ENCODE results near the gene CC2D2A. TPM values are rescaled to one million over a fixed set of nuclear protein-coding genes. Genes with fewer than 3 reads are reported as not detected.
A peak's percentile ranks its signal among the peaks of the same experiment; 100 is the strongest.

Gene CC2D2A
- total RNA-seq (10 to 100 TPM; 22.8 to 25.0 TPM), polyA plus RNA-seq (ENCODE audit: insufficient read length in 6 of 6) (10 to 100 TPM; 42.9 to 56.3 (median 51.2) TPM)
- long read RNA-seq, donor 1, partial matches to known transcripts = 11 of 13 reads
- long read RNA-seq, donor 1, other reads (novel, unspliced or antisense) = 0 of 13 reads
- long read RNA-seq, donor 2, partial matches to known transcripts = 113 of 168 reads
- long read RNA-seq, donor 2, other reads (novel, unspliced or antisense) = 52 of 168 reads
- long read RNA-seq, donor 3, full-length matches to known transcripts = 1 of 11 reads
- long read RNA-seq, donor 3, partial matches to known transcripts = 10 of 11 reads
- long read RNA-seq, donor 3, other reads (novel, unspliced or antisense) = 0 of 11 reads
- long read RNA-seq, donor 4, partial matches to known transcripts = 2 of 7 reads
- long read RNA-seq, donor 4, other reads (novel, unspliced or antisense) = 1 of 7 reads
- long read RNA-seq, donor 5, partial matches to known transcripts = 19 of 23 reads
- long read RNA-seq, donor 5, other reads (novel, unspliced or antisense) = 0 of 23 reads
- long read RNA-seq, donor 6 = 0 reads
- long read RNA-seq, donor 7, partial matches to known transcripts = 28 of 44 reads
- long read RNA-seq, donor 7, other reads (novel, unspliced or antisense) = 15 of 44 reads
- long read RNA-seq, donor 8, partial matches to known transcripts = 52 of 78 reads
- long read RNA-seq, donor 8, other reads (novel, unspliced or antisense) = 25 of 78 reads
- long read RNA-seq, donor 9 = 0 reads
- long read RNA-seq, donor 10, transcript CC2D2A-216 (5 exons, 1,474 nt) = major isoform, 5 of 14 reads
- long read RNA-seq, donor 10, partial matches to known transcripts = 6 of 14 reads
- long read RNA-seq, donor 10, other reads (novel, unspliced or antisense) = 2 of 14 reads
- long read RNA-seq, donor 11, partial matches to known transcripts = 17 of 20 reads
- long read RNA-seq, donor 11, other reads (novel, unspliced or antisense) = 0 of 20 reads
- long read RNA-seq, donor 12, partial matches to known transcripts = 35 of 60 reads
- long read RNA-seq, donor 12, other reads (novel, unspliced or antisense) = 19 of 60 reads

DNA sequence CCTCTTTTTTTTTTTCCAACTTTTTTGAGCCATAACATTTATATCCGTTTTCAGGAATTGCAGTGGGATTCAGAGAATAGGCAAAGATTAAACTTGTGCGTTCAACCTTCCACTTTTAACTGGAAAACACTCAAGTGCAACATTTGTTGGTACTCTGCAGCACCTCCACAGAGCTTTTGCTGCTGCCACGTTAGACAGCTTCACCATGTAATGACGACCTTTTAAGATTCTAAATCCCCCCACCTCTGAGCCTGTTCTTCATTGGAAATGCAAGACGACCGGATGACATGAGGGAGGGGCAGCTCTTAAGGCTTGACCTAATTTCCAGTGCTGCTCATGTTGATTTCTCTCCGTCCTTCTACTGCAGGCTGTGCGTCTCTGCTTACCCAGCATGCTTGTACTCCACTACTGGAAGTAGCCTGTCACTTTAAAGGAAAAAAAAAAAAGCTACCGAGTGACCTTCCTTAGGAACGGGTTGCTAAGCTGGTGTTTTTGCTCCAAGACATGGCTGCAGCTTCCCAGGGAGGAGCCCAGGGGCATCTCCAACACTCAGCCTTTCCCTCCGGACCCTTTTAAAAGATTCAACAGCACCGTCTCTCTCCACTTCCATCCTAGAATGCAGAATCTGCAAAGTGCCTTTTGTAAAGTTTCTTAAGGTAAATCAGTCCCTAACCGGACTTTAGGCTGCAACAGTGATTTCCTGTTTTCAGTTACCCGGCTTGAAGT, at the start of gene CC2D2A:
Gene CC2D2A, plus strand, starts transcription at position 481 of the 726 bp plus-strand sequence. CDS start 6,051 bp downstream, outside the sequence.
- H3K4me3 ChIP-seq = peak within 1 kb of the TSS; percentile 41 to 46
- intact Hi-C loops (cut with DNase I) = no loop called here
- H3K9me3 ChIP-seq = no peaks in the 10 kb centered on the region
- ATAC-seq = peak; percentile 96
- no peaks in the 10 kb centered on the region for H3K36me3 ChIP-seq
- peak within 1 kb of the TSS; percentile 13 to 72 for H3K27ac ChIP-seq
- DNase-seq = peak in 3 of 4 donors; percentile 33 to 69 (median 48)
- H3K27me3 ChIP-seq = no peaks in the 10 kb centered on the region
- peaks cover 0 to 4% of the 10 kb centered on the region in 2 donors for H3K4me1 ChIP-seq
- TF ChIP-seq, protein P1, sequence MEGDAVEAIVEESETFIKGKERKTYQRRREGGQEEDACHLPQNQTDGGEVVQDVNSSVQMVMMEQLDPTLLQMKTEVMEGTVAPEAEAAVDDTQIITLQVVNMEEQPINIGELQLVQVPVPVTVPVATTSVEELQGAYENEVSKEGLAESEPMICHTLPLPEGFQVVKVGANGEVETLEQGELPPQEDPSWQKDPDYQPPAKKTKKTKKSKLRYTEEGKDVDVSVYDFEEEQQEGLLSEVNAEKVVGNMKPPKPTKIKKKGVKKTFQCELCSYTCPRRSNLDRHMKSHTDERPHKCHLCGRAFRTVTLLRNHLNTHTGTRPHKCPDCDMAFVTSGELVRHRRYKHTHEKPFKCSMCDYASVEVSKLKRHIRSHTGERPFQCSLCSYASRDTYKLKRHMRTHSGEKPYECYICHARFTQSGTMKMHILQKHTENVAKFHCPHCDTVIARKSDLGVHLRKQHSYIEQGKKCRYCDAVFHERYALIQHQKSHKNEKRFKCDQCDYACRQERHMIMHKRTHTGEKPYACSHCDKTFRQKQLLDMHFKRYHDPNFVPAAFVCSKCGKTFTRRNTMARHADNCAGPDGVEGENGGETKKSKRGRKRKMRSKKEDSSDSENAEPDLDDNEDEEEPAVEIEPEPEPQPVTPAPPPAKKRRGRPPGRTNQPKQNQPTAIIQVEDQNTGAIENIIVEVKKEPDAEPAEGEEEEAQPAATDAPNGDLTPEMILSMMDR (IDR thresholded peaks at IDR 0.05) = no peak

DNA sequence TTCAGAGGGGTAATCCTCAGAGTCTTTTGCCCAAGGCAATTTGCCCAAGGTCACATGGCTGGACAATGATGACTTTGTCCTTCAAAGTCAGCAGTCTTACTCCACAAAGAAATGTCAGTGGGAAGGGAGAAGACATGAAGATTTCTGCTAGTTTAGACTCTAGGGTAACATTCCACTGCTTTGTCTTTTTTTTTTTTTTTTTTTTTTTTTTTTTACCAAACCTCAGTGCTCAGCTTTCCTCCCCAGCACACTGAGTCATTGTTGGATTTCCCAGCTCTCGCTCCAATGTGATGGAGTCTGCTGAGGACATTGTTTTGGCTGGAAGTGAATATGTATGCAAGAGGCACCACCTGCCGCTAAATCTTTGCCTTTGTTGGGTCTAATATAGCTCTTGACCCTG, 49.0 kb upstream of the CC2D2A start:
- Histone ChIP-seq H3K9me3 (no peaks in the 10 kb centered on the region), H3K4me1 (peaks cover 0 to 11% of the 10 kb centered on the region in 2 donors), H3K4me3 (no peak overlapping the region), H3K27me3 (no peaks in the 10 kb centered on the region), H3K27ac (no peak overlapping the region), H3K36me3 (no peaks in the 10 kb centered on the region)
- ATAC-seq (peak; percentile 57), DNase-seq (no peak)
- intact Hi-C loops (cut with DNase I) = no loop called here
- TF ChIP-seq, protein P1 (IDR thresholded peaks at IDR 0.05) = no peak

DNA sequence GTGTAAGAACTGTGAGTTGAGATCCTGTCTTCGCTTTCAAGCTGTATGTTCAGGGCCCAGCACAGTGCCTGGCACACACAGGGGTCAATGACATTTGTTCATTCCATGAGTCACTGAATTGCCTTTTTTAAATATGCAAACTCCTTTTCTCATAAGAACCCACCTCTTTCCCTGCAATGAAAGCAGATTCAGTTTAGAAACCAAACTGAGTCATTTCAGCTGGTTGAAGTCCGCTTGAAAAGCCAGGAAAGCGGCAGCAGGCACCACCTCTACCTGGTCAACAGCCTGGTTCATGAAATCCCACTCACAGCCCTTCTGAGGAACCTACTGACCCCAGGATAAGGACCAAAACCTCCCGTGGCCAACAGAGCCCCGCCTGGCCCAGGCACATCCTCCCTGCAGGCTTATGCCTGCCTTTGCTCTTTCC, 46.4 kb upstream of the CC2D2A start:
- Histone ChIP-seq H3K36me3 (no peaks in the 10 kb centered on the region), H3K9me3 (no peaks in the 10 kb centered on the region), H3K27ac (no peak overlapping the region), H3K4me1 (no peaks in the 10 kb centered on the region), H3K27me3 (no peaks in the 10 kb centered on the region), H3K4me3 (no peak overlapping the region)
- ATAC-seq (no peak), DNase-seq (no peak)
- TF ChIP-seq, protein P1 (IDR thresholded peaks at IDR 0.05) = no peak
- intact Hi-C loops (cut with DNase I) = no loop called here

DNA sequence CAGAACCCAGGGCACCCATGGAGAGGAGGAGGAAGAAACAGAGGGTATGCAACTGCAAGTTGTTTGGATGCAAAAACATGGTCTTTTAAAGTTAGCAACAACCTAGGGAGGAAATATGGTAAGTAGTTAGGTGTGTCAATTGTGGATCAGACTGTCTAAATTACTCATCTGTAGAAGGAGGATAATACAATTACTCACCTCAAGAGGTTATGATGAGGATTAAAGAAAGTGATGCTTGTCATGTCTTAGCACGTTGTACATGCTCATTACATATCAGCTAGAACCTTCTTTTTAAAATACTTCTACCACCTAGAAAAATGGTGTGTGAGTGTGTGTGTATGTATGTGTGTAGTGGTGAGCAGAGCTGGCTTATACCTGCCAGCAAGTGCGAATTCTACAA, 44.2 kb upstream of the CC2D2A start:
- TF ChIP-seq, protein P1 (IDR thresholded peaks at IDR 0.05) = no peak
- H3K27ac ChIP-seq = no peak overlapping the region
- H3K9me3 ChIP-seq = no peaks in the 10 kb centered on the region
- no peak for ATAC-seq
- H3K4me3 ChIP-seq = no peak overlapping the region
- H3K27me3 ChIP-seq = no peaks in the 10 kb centered on the region
- H3K36me3 ChIP-seq = no peaks in the 10 kb centered on the region
- intact Hi-C loops (cut with DNase I) = no loop called here
- peaks cover 0 to 6% of the 10 kb centered on the region in 2 donors for H3K4me1 ChIP-seq
- DNase-seq = no peak
